Measurements from ENCODE around the gene WDR20.

GRCh38 chr14:102116361-102117180 lies 23.1 kb upstream of the WDR20 start:
- TF ChIP-seq CTCF (IDR thresholded peaks at IDR 0.05) (no peak), POLR2A (IDR thresholded peaks at IDR 0.05) (no peak)
